Testis (tissue), 3 donors: ENCODE results near the gene AQP6. TPM values are rescaled to one million over a fixed set of nuclear protein-coding genes. Genes with fewer than 3 reads are reported as not detected.

Source experiments
- DNase-seq: peaks from one replicate; pipeline ENCODE4 v3.0.0-alpha.2; 2019
- H3K27ac ChIP-seq, 2 donors: fragments of 200-600 bp; sonication (generic); one replicate each; pipeline ENCODE4 v1.5.1; 2019
- H3K27me3 ChIP-seq: fragments of 200-600 bp; sonication (generic); one replicate; pipeline ENCODE4 v1.5.1; 2019
- H3K36me3 ChIP-seq: fragments of 200-600 bp; sonication (generic); one replicate; pipeline ENCODE4 v1.5.1; 2017; ENCODE audit warnings: low read depth; ENCODE audit errors: missing control alignments
- H3K4me1 ChIP-seq: fragments of 200-600 bp; sonication (generic); one replicate; pipeline ENCODE4 v1.5.1; 2019
- H3K4me3 ChIP-seq, 2 donors: fragments of 200-600 bp; sonication (generic); one replicate each; pipeline ENCODE4 v1.5.1; 2017 to 2019
- H3K9me3 ChIP-seq: fragments of 200-600 bp; sonication (generic); one replicate; pipeline ENCODE4 v1.5.1; 2017
- POLR2A ChIP-seq: fragments of 450-650 bp; IDR thresholded peaks from one replicate; pipeline ENCODE4 v1.6.1; 2017; ENCODE audit warnings: antibody characterized with exemption, mild to moderate bottlenecking, moderate library complexity
- WGBS, 2 donors: methylation state at CpG; one replicate each; pipeline ENCODE4 v1.1.5; 2018; 5-methylcytosine and 5-hydroxymethylcytosine counted together
- intact Hi-C: fragments of 100-400 bp; cut with DNase I; formaldehyde crosslinking; loops from one replicate; pipeline ENCODE4 v1.15.1; 2023; ENCODE audit warnings: low total_unique reads
- polyA plus RNA-seq: library from polyadenylated mRNA; stranded (reverse); fragments of 350-450 nt; fragmentation: Illumina TruSeq; extraction: RNeasy Lipid Tissue Mini Kit (QIAGEN cat#74804); gene quantifications from one replicate; pipeline ENCODE4 v1.2.3, GENCODE V29; 2014; ENCODE audit warnings: low read depth, low replicate concordance; ENCODE audit not compliant: insufficient read depth
- total RNA-seq, 2 donors: library from RNA; depleted of rRNA; stranded (reverse); fragments of >200 nt; gene quantifications; one replicate each; pipeline ENCODE4 v1.2.3, GENCODE V29; 2016
- TF ChIP-seq, protein P1 (sequence below), 3 experiments: fragments of 450-650 bp in 2 of 3; fragments of 200-600 bp in 1 of 3; sonication (generic) in 1 of 3; IDR thresholded peaks; one replicate each; pipeline ENCODE4 v1.5.1; 2016 to 2019; ENCODE audit warnings: antibody characterized with exemption in 3 of 3, mild to moderate bottlenecking in 2 of 3, moderate library complexity in 1 of 3

AQP6 gene
- total and polyA plus RNA-seq, 3 donors from 2014 or later: 1.7 to 3.1 (median 2.2) TPM

DNA sequence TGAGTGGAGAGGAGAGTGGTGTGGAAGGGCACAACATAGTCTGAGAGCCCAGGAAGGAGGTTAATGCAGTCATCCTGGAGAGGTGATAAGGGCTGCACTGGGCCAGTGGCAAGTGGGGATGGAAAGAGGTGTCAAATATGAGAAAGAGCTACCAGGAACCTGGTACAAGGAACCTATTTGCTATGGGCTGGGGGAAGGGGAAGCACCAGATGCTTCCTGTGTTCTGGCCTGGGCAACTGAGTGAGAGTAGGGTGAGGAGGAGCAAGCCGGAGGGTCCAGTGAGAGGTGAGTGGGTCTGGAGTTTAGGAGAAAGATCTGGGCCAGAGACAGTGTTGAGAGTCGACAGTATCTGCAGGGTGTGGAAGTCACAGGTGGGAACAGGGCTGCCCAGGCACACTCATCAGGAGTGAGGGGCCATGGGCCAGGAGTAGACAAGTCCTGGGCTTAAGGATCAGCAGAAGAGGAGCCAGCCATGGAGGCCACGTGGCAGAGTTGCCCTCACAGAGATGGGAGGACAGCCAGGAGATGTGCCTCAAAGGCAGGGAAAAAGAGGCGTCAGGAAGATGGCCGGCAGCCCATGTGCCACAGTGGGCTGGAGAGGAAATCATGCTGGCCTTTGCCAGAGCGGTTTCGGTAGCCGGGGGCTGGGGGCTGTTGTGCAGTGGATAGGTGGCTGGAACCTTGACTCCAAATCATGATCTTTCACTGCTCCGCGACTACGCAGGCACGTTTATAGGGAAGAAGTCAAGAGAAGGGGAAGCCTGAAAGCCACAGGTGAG lies 2.9 kb upstream of the AQP6 start:
- H3K36me3 ChIP-seq: no peaks in the 10 kb centered on the region
- intact Hi-C loops: loop anchor here (5.0 kb wide), 2 partner anchors 42 to 87 kb away; partner anchors contain the start of gene ASIC1
- no peak overlapping the region for H3K27ac ChIP-seq
- WGBS, 2 donors: 88 to 90% methylated on average over 12 of the region's 12 CpGs
- H3K9me3 ChIP-seq: no peaks in the 10 kb centered on the region
- no peak overlapping the region for H3K4me3 ChIP-seq
- no peaks in the 10 kb centered on the region for H3K27me3 ChIP-seq
- DNase-seq: no peak
- peaks cover 14% of the 10 kb centered on the region for H3K4me1 ChIP-seq
- TF ChIP-seq, protein P1, sequence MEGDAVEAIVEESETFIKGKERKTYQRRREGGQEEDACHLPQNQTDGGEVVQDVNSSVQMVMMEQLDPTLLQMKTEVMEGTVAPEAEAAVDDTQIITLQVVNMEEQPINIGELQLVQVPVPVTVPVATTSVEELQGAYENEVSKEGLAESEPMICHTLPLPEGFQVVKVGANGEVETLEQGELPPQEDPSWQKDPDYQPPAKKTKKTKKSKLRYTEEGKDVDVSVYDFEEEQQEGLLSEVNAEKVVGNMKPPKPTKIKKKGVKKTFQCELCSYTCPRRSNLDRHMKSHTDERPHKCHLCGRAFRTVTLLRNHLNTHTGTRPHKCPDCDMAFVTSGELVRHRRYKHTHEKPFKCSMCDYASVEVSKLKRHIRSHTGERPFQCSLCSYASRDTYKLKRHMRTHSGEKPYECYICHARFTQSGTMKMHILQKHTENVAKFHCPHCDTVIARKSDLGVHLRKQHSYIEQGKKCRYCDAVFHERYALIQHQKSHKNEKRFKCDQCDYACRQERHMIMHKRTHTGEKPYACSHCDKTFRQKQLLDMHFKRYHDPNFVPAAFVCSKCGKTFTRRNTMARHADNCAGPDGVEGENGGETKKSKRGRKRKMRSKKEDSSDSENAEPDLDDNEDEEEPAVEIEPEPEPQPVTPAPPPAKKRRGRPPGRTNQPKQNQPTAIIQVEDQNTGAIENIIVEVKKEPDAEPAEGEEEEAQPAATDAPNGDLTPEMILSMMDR (IDR thresholded peaks at IDR 0.05): no peak
- TF ChIP-seq POLR2A: no peak

DNA sequence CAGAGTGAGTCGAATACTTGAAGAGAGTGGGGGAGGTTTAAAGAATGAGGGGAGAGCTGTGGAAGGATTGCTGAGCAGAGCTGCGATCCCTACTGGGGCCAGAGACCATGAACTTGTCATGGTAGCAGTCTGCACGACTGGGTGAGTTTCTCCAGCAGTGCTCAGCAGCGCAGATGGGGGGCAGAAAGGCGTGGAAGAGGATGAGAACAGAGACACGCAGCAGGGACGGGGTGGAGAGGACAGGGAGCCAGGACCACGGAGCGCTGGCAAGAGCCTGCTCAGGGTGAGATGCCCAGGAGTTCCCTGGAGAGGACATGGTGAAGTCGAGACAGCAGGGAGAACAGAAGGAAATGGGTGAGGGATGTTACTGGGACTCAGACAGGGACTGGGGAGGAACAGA lies 2.1 kb upstream of the AQP6 start:
- TF ChIP-seq POLR2A: no peak
- Histone ChIP-seq H3K9me3 (no peaks in the 10 kb centered on the region), H3K4me1 (peaks cover 21% of the 10 kb centered on the region), H3K4me3 (no peak overlapping the region), H3K27me3 (no peaks in the 10 kb centered on the region), H3K27ac (no peak overlapping the region), H3K36me3 (no peaks in the 10 kb centered on the region)
- DNase-seq: no peak
- WGBS, 2 donors: 77 to 79% methylated on average over 10 of the region's 10 CpGs
- intact Hi-C loops: loop anchor here (5.0 kb wide), 2 partner anchors 42 to 87 kb away; partner anchors contain the start of gene ASIC1

DNA sequence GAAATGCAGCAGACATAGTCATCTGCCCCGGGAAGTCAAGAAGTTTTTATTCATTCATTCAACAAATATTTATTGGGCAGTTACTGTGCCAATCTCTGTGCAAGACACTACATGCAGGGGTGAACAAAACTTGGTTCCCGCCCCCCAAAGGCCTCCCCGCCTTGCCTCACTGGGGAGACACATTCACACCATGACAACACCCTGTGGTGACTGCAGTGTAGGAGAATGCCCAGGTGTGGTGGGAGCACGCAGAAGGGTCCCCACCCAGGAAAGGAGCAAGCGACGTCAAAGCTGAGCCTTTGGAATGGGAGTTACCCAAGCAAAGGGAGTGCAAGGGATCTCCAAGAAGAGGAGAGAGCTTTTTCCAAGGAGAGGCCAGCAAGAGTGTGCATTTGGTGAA lies 1.6 kb upstream of the AQP6 start:
- H3K9me3 ChIP-seq: no peaks in the 10 kb centered on the region
- no peak for DNase-seq
- no peaks in the 10 kb centered on the region for H3K27me3 ChIP-seq
- no peak for TF ChIP-seq POLR2A
- TF ChIP-seq, protein P1 (IDR thresholded peaks at IDR 0.05): no peak
- WGBS, 2 donors: 91% methylated on average over 6 of the region's 6 CpGs
- intact Hi-C loops: loop anchor here (5.0 kb wide), 2 partner anchors 41 to 86 kb away; partner anchors contain the start of gene ASIC1
- H3K4me3 ChIP-seq: no peak overlapping the region
- no peak overlapping the region for H3K27ac ChIP-seq
- H3K36me3 ChIP-seq: no peaks in the 10 kb centered on the region
- H3K4me1 ChIP-seq: peaks cover 21% of the 10 kb centered on the region

DNA sequence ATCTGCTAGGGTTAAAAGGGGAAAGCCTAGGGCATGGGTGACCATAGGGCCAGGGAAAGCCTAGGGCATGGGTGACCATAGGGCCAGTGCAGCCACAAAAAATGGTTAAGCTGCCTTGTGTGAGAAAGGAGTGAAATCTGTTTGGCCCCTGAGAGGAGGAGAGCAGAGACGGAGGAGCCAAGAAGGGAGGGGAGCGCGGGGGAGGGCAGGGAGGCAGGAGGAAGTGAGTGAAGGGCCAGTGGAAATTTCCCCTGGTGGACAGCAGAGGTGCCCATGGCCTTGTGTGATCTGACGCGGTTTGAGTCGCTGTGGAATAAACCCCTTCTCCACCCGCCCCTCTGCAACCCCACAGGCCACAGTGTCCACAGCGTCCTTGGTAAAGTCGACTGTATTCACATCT lies 618 bp upstream of the AQP6 start:
- peaks cover 20% of the 10 kb centered on the region for H3K4me1 ChIP-seq
- WGBS, 2 donors: 61 to 72% methylated on average over 9 of the region's 9 CpGs
- no peak overlapping the region for H3K27ac ChIP-seq
- no peak for TF ChIP-seq POLR2A
- TF ChIP-seq, protein P1 (IDR thresholded peaks at IDR 0.05): no peak
- intact Hi-C loops: loop anchor here (5.0 kb wide), 2 partner anchors 40 to 85 kb away; partner anchors contain the start of gene ASIC1
- no peaks in the 10 kb centered on the region for H3K9me3 ChIP-seq
- no peak for DNase-seq
- no peaks in the 10 kb centered on the region for H3K27me3 ChIP-seq
- H3K36me3 ChIP-seq: no peaks in the 10 kb centered on the region
- H3K4me3 ChIP-seq: no peak overlapping the region

DNA sequence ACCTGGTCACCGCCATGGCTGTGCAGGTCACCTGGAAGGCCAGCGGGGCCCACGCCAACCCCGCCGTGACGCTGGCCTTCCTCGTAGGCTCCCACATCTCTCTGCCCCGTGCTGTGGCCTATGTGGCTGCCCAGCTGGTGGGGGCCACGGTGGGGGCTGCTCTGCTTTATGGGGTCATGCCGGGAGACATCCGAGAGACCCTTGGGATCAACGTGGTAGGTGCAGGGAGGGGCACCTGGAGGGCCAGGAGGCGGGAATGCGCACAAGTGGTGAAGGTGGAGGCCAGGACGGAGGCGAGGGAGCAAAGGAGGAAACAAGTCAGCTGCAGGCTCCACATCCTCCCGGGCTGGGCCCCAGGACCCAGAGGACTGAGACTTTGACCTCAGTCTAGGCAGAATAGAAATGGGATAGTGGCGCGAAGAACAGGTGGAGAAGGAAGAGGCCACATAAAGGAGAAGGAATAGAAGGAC lies 649 bp downstream of the AQP6 start:
- H3K27ac ChIP-seq: no peak overlapping the region
- intact Hi-C loops: loop anchor here (5.0 kb wide), 2 partner anchors 39 to 84 kb away; partner anchors contain the start of gene ASIC1
- no peaks in the 10 kb centered on the region for H3K9me3 ChIP-seq
- H3K27me3 ChIP-seq: no peaks in the 10 kb centered on the region
- no peak for TF ChIP-seq POLR2A
- TF ChIP-seq, protein P1 (IDR thresholded peaks at IDR 0.05): no peak
- 84 to 87% methylated on average over 16 to 19 of the region's 19 CpGs for WGBS, 2 donors
- no peaks in the 10 kb centered on the region for H3K36me3 ChIP-seq
- no peak for DNase-seq
- H3K4me3 ChIP-seq: no peak overlapping the region
- H3K4me1 ChIP-seq: peaks cover 13% of the 10 kb centered on the region
